T-helper 22 cell (primary cell): ENCODE measurements around the gene SLC35F3.
"Not testable (repeated sequence)": the region's sequence is repeated elsewhere in the genome, so short reads cannot be mapped to it uniquely, and the experiment has no call there.

Experiments used
- DNase-seq: peaks from one replicate; pipeline ENCODE4 v3.0.0-alpha.2; 2020; ENCODE audit warnings: low read depth

The SLC35F3 gene

GRCh38 chr1:233904633-233905415, at the start of gene SLC35F3:
Gene SLC35F3, plus strand, starts transcription at chr1:233904676.
- no peak for DNase-seq

DNA sequence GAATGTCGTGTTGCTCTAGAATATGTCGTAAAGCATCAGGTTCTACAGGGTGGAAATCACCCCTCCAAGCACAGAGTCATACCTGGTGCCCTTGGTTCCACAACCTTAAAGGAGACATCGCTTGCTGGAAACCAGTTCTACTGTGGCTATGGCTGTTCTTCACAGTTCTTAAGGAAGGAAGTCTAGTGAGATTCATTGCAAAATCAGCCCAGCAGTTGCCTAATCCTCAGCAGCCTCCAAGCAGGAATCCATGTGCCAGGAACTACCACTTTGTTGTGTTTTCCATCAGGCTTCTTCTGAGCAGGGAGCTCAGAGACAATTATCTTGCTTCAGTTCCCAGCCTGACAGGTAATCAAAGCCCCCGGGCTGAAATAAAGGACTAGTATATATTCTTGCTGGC, 45.0 kb upstream of the SLC35F3 start:
- DNase-seq, result no peak

DNA sequence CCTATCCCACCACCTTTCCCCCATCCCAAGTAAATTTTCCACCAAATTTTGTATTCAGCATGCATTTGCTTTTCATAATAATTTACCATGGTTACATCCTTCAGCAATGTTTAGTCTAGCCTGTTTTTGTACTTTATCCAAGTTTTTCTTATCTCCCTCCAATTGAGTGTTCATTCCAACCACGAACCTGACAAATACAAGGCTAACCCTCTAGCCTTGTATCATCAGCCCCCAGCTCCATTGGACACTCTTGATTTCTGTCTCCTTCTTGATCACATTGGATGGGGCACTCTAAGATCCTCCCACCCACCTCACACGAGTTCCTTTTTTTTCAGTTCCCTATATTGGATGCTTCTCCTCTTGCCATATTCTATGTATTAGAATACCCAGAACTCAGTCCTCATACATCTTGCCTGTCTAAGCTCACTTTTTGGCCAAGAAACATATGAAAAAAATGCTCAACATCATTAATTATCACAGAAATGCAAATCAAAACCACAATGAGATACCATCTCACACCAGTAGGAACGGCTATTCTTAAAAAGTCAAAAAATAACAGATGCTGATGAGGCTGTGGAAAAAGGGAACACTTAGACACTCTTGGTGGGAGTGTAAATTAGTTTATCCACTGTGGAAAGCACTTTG, 40.5 kb upstream of the SLC35F3 start:
- no peak for DNase-seq

DNA sequence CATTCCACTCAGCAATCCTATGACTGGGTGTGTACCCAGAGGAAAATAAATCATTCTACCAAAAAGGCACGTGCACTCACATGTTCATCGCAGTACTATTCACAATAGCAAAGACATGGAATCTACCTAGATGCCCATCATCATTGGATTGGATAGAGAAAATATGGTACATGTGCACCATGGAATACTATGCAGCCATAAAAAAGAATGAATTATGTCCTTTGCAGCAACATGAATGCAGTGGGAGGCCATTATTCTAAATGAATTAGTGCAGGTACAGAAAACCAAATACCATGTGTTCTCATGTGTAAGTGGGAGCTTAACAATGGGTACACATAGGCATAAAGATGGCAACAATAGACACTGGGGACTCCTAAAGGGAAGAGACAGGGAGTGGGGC, 39.9 kb upstream of the SLC35F3 start:
- DNase-seq, result no peak

- DNase-seq, result no peak
Measured at GRCh38 chr1:233865216-233865615, 39.3 kb upstream of the SLC35F3 start.

DNA sequence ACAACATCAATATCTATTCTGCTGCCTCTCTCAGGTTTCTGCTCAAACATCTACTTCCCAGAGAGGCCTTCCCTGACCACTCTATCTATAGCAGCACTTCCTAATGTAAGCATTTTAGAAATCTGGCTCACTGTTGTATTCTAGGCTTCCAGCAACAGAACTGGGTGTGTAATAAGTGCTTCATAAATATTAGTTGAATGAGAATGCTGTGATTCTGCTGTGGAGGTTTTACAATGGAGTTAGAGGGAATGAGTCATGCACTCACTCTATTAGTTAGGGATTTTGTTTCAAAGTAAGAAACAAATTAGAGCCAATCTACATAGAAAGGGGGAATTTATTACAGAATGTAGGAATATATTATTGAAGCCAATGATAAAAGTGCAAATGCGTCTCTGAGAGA, 38.6 kb upstream of the SLC35F3 start:
- DNase-seq, result no peak

DNA sequence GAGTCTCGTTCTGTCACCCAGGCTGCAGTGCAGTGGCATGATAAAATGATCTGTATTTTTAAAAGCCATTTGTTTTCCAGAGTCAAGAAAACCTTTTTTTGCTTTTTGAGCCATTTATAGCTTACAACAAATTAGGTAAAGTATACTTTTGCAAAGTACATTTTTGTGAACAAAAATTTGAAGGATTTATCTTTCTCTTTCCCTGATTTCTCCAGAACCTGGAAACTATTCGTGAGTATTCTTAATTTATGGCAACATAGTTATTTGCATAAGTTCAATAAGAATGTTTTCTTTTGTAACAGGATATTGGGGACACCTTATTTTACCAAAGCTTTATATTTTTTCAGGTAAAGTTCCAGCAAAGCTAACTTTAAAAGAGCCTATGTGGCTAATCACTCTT, 37.4 kb upstream of the SLC35F3 start:
- no peak for DNase-seq

DNA sequence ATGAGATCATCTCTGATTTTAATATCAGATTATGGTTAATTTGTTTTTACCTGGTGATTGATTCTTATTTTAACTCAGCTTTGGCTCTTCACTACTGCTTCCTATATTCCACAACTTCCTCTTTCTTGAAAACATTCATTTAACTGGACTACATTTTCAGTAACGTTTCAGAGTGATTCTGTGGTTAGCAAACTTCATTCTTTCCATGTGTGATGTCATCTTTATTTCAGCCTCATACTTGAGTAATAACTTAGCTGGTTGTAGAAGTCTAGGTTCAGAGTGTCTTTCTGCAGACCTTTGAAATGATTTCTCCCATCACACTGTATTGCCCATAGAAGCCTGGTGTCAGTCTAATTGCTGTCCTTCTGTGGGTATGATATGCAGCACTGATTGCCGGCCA, 36.0 kb upstream of the SLC35F3 start:
- no peak for DNase-seq

DNA sequence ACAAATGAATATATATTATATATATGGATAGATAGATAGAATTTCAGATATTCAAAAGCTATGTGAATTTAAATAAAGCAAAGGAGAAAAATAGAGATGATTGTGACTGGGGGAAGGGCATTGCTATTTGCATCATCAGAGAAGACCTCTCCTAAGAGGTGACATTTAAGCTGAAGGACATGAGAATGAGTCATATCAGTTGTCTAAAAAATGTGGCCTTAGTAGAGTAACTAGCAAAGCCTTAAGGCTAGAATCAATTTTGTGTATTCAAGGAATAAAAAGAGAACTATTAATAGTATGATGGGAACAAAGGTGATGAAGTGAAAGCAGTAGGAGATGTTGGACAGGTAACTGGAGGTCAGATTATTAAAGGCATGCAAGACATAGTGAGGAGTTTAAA, 34.8 kb upstream of the SLC35F3 start:
- no peak for DNase-seq

- no peak for DNase-seq
Measured at GRCh38 chr1:233873666-233874065, 30.8 kb upstream of the SLC35F3 start.

GRCh38 chr1:233879841-233880240, 24.6 kb upstream of the SLC35F3 start:
- no peak for DNase-seq

DNA sequence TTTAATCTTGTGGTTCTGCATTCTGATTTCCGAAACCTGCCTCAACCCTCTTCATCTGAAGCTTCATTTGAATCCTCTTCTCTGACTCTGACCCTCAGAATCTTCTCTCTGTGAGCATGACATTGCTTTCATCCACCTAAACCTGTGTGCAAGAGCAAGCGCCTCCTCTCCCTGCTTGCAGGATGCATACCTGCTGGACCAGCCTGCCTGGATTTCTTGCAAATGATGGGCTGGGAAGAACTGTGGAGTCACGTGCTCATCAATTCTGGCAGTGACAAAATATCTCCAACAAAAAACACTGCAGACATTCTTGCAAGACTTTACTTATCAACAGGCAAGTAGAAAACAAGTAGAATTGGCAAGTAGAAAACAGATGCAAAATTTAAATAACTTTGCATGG, 20.8 kb upstream of the SLC35F3 start:
- DNase-seq, result no peak

DNA sequence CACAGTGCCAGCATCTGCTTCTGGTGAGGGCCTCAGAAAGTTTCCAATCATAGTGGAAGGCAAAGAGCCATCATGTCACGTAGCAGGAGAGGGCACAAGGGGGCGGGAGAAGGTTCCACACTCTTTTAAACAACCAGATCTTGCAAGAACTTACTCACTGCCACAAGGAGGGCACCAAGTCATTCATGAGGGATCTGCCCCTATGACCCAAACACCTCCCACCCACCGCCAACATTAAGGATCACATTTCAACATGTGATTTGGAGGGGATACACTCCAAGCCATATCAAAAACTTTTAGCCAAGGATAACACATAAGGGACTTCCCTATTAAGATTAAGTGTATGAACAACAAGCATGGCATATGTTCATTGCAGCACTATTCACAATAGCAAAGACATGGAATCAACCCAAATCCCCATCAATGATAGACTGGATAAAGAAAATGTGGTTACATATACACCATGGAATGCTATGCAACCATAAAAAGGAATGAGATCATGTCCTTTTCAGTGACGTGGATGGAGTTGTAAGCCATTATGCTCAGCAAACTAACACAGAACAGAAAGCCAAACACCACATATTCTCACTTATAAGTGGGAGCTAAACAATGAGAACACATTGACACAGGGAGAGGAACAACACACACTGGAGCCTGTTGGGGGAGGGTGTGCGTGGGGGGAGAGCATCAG, 19.9 kb upstream of the SLC35F3 start:
- no peak for DNase-seq

DNA sequence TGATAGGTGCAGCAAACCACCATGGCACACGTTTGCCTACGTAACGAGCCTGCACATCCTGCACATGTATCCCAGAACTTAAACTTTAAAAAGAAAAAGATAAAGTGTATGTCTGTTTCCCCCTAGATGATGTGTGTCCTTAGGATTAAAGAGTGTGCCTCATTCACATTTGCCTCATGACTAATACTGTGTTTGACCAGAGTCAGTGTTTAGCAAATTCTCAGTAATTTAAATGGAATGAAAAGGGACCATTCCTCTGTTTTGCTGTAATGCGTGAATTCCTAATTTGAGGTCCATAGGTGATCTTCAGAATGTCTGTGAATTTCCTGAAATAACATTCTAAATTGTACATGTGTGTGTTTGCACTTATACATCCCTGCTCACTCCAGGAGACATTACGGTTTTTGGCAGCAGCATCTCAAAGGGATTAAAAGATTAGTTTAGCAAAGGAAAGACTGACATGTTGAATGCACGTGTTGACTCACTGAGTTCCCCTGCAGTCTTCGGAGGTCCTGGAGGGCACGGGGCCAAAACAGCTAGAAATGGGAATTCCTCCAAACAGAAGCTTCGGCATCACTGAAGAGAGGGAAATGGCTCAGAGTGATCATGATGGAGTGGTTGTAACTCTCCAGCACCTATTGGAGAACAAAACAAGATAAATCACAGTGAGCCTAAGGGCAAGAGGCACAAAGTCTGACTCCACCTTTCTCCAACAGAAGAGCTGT, 19.1 kb upstream of the SLC35F3 start:
- DNase-seq, result no peak

- DNase-seq, result not testable (repeated sequence)
Measured at GRCh38 chr1:233891151-233891550, 13.3 kb upstream of the SLC35F3 start.

DNA sequence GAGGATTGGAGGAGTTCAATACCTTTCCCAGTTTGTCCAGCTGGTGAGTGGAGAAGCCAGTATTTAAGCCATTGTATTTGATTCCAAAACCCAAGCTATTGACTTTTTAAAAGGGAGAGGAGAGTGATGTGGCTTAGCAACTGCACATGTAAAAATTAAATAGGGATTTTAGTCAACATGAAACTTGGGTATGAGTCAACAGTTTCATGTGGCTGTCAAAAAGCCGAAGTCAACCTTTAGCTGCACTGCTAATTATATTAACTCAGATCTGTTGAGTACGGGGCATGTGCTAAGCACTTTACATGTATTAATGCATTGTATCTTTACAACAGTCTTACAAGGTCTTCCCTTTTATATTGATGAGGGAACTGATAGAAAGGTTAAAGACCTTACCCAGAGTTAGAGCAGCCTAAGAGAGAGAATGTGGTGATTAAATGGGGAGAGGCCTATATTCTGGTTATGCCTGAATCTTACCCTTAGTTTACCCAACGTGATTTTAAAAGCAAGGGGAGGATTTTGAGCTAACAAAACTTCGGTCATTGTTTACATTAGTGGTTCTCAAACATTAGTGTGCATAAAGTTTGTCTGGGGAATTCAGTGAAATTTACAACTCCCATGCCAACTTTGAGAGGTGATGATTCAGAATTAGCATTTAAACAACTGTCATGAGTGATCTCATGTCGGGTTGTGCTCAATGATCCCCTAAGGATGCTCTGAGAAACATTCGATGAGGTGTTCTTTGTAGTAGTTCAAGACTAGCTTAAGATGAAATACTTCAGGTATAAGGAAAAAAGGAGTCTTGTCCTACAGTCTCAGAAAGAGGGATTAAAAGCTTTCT, 6.9 kb upstream of the SLC35F3 start:
- no peak for DNase-seq

DNA sequence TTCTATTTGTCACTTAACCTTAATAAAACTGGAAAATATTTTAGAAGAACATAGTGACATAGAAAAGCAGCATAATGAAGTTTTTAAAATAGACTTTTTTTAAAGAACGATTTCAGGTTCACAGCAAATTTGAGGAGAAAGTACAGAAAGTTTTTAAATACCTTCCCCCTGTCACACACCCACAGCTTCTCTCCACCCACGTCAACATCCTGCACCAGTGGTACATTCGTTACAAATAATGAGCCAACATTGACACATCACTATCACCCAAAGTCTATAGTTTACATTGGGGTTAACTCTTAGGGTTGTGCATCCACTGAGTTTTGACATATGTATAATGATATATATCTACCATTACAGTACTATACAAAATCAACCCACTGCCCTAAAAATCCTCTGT, 3.0 kb upstream of the SLC35F3 start:
- no peak for DNase-seq

- no peak for DNase-seq
Measured at GRCh38 chr1:233905416-233906051, 1.1 kb downstream of the SLC35F3 start.

GRCh38 chr1:233907151-233907550, 2.7 kb downstream of the SLC35F3 start:
- DNase-seq, result no peak

DNA sequence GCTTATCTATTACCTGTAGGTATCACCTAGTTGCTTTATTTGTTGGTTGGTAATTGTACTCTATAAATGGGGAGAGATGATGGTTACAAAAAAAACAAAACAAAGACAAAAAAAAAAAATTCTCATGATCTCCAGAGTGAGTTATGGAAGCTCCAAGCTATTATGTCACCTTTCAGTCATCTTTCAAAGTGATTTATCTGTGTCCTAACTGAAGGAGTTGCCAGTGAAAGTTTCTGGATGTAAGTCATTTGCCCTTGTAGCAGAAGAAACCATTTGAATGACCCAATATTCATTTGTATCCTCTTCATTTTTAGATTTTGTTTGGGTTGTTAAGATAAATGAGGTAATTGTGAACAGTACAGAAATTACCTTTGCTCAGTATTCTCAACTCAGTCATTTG, 3.6 kb downstream of the SLC35F3 start:
- DNase-seq, result no peak

- no peak for DNase-seq
Measured at GRCh38 chr1:233909195-233909594, 4.7 kb downstream of the SLC35F3 start.
